HG03565 (cell line): ENCODE data around the gene SEMA6D.

Experiments used
- ATAC-seq: cut with Tn5 transposase; IDR thresholded peaks from one replicate; pipeline ENCODE4 v1.9.1; 2021; ENCODE audit warnings: mild to moderate bottlenecking, moderate library complexity; ENCODE audit not compliant: unreplicated experiment

The SEMA6D gene

GRCh38 chr15:47743385-47743784, 26.1 kb downstream of the SEMA6D start:
- no peak for ATAC-seq

- no peak for ATAC-seq
Observed at GRCh38 chr15:47743886-47744285, 26.6 kb downstream of the SEMA6D start.

DNA sequence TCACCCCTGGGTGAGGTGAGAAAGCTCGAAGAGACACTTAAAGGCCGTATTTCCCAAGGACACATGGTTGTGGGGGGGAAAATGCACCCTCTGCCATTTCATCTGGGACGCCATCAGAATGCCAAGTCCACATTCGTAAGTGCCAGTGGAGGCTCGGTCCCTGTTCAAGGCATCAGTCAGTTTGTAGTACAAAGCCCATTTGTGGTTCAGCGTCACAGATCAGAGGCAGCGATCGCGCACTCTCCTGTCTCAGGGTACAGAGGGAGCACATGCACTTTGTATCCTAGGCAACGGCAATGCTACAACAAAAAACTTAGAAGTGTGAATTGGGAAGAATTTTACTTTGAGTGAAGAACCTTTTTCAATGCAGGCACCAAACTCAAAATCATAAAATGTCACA, 27.2 kb downstream of the SEMA6D start:
- no peak for ATAC-seq

DNA sequence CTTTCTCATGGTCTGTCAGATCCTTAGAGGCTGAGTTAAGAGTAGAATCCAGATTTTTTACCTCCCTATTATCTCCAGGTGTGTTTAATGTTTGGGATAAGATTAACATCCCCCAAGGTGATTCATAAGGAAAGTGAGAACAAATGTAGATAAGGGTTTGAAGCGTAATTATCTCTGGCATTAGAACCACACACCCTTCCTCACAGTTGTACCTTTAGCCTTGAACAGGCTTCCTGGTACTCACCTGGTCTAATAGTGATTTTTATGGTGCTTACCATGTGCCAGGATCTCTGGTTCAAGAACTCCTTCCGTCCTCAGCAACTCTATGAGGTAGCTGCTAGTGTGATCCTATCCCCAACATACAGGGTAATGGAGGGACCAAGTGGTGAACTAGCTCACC, 27.7 kb downstream of the SEMA6D start:
- no peak for ATAC-seq

GRCh38 chr15:47746516-47746915, 29.2 kb downstream of the SEMA6D start:
- ATAC-seq = no peak

DNA sequence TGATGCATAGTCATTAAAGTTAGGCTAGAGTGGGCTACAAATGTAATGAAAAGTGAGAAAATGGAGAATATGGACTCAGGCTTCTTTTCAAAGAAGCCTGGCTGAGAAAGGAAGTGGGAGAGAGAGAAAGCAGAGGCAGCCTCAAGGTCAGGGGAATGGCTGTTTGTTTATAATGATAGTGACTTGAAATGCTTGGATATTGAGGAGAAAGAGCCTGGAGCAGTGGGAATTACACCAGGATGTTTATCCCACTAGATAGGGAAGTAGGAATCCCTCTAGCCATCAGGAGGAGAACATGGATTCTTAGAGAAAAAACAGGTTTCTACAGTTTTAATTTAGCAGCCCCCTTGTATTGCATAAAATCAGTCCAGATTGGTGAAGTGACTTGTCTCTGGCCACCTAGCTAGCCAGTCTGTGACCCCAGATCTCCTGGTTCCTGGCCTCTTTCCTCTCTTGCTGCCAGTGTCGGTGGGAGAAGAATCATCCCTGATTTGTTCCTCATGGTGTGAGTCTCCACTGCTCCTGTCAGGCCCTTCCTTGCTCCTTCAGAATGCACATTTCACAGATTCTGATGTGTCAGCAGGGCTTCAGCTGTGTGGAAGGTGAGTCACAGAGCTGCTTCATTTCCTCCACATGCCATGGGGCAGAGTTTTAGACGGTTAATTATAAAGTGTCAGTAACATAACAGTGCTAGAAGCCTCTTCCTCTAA, 32.9 kb downstream of the SEMA6D start:
- ATAC-seq = no peak

DNA sequence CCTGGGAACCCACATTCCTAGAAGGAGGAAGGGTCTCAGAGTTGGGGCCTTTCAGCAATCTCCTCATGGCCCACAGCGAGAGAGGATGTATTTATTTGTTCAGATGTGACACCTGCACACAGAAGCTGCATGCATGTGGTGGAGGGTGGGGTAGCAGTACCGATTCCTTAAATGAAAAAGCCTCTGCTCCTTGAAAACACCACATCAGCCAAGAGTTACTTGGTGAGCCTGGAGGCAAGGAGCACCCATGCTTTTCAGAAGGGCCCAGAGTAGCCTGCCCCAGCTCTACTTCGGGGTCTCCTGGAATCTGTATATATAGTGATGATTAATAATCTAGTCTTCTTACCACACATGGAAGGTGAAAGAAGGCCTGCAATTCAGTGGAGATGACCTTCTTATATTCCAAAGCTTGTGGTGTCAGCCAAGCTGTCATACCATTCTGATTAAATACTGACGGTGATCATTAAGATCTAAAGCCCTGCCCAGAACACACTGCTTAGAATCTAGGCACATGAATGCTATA, 33.5 kb downstream of the SEMA6D start:
- ATAC-seq = no peak

DNA sequence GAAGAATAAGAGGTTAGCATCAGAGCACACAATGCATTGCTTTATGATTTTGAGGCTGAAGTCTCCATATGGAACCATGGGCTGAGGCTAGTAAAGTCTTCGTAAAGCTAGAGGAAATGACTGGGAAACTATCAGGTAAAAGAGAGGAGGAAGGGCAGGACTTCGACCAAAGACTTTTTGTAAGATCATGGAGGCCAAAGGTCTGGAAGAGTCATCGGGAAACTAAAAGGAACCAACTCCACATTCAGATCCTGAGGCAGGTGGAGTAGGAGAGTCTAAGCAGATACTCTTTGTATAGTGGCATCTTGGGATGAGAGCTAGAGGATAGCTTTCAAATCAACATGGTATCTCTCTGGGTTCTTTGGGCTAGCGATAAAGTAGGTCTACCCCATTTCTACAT, 36.3 kb downstream of the SEMA6D start:
- ATAC-seq = no peak

GRCh38 chr15:47754312-47754711, 37.0 kb downstream of the SEMA6D start:
- ATAC-seq = no peak

GRCh38 chr15:47755941-47756340, 38.6 kb downstream of the SEMA6D start:
- ATAC-seq = no peak

DNA sequence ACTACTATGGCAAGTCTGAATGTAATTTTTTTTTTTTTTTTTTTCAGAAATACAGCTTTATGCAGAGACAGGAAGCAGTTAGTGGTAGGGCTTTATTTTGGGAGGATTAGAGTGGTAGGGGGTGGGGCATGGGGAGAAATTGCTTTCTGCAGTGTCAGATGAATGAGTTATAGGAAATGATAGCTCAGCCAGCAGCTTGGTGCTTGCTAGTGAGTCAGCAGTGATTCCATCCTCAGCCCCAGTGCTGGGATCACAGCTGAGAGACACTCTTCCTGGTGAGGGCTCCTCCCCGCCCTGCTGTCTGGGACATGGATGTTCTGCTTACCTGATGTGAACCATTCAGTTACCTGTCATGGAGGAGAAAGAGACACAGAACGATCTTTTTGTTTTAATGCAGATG, 39.6 kb downstream of the SEMA6D start:
- ATAC-seq = no peak

GRCh38 chr15:47757331-47757730, 40.0 kb downstream of the SEMA6D start:
- no peak for ATAC-seq

DNA sequence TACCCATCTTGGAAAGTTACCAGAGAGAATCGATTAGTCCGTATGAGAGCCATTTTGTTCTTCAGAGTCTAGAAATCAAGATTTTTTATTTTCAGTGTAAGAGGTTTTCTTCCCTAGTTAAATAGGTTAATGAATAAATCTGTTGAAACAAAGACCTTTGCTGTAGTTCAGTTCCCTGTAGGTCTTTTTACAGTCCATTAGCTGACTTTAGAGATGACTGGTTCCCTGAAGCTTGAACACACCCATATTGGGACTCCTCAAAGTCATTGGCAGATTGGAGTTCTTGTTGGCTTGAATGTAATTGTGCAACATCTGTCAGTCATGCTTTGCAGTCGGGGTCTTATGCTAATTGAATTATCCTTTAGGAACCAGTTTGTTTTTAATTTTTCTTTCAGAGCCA, 45.3 kb downstream of the SEMA6D start:
- no peak for ATAC-seq

DNA sequence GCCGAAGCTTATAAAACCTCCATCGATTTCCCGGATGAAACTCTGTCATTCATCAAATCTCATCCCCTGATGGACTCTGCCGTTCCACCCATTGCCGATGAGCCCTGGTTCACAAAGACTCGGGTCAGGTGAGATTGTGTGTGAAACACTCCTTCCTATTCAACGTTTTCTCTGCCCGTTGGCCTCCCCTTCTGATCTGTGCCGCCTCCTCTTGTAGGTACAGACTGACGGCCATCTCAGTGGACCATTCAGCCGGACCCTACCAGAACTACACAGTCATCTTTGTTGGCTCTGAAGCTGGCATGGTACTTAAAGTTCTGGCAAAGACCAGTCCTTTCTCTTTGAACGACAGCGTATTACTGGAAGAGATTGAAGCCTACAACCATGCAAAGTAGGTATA, 47.4 kb downstream of the SEMA6D start:
- ATAC-seq = no peak

DNA sequence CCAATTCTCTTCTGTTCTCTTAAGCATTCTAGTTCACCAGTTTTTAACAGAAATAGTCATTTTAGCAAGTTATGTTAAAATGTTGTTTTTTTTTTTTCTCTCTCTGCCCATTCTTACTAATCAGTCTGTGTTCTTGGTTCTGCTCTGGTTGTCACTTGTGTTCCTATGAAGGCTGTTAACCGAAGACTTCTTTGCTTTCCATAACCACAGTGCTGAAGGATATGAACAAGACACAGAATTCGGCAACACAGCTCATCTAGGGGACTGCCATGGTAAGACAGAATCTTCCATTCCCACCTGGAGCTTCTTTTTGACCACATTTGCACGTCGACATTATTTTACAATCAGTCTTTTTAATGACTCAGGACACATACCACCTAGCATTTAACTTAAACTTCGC, 49.1 kb downstream of the SEMA6D start:
- ATAC-seq = no peak

DNA sequence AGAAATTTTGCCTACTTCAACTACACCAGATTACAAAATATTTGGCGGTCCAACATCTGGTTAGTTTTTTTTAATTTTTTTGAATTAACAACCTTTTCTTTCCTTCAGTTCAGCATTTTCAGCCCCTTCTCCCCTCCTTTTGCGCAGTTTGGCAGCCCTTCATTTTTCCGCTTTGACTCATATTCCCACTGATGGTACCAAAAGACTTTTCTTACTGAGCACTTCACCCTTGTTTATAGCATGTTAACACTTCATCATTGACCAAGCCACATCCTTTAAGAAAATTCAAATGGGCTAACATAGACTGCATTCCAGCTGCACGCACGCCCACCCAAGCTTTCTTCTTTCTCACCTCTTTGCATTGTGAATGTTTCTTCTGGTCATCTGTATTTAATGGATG, 49.7 kb downstream of the SEMA6D start:
- ATAC-seq = no peak

GRCh38 chr15:47768735-47769134, 51.4 kb downstream of the SEMA6D start:
- no peak for ATAC-seq

GRCh38 chr15:47769166-47769565, 51.9 kb downstream of the SEMA6D start:
- no peak for ATAC-seq

DNA sequence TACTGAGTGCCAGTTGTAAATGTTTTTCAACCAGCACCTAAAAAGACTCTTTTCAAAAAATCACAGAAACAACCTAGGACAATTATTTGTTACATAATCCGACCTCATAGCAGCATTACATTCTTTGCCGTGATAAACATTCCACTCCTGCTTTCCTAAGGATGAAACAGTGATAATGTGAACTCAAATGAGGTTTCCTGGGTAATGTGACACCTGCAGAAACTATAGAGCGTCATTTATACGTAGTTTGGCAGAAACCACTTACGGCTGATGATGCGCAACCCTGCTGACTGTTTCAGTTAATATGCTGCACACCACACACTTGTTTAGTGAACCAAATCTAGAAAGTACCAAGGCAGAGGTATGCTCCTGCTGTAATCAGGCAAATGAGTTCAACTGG, 55.8 kb downstream of the SEMA6D start:
- ATAC-seq = no peak

DNA sequence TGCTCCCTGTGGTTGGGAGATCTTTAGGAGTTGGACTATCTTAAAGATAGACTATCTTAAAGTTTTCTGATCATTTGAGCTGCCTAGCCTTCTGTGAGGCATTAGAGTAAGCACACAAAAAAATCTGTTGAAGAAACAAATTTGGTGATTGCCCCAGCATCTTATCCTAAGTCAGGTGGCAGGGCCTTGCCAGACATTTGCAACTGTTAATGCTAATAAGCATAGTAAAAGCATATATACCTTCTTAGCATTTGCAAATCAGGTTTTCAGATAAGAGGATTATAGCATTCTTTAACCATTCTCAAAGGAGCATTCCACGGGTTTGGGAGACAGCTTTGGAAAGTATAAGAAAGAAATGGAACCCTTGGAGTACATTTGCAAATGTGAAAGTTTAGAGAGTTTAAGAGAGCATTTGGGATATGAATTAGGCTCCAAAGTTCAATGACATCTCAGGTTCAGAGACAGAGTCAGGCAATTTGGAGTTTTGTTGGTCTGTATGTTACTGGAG, 61.0 kb downstream of the SEMA6D start:
- no peak for ATAC-seq

GRCh38 chr15:47780971-47781370, 63.7 kb downstream of the SEMA6D start:
- no peak for ATAC-seq

DNA sequence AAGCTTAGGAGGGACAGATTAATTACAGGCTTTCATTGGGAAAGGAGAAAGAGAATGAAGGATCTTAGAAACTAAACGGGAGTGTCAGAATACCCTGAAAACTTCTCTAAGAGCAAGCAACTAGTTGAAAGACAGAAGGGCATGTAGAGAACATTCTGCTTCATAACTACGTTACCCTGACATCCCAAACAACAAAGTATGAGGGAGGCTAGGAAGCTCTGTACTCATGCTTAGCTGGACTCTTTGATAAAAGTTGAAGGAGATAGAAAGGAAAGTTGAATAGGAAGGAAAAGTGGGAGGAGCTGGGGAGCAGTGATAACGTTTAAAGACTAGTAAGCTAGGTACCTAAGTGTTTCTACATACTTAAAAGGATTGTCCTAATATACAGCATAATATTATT, 64.2 kb downstream of the SEMA6D start:
- no peak for ATAC-seq

DNA sequence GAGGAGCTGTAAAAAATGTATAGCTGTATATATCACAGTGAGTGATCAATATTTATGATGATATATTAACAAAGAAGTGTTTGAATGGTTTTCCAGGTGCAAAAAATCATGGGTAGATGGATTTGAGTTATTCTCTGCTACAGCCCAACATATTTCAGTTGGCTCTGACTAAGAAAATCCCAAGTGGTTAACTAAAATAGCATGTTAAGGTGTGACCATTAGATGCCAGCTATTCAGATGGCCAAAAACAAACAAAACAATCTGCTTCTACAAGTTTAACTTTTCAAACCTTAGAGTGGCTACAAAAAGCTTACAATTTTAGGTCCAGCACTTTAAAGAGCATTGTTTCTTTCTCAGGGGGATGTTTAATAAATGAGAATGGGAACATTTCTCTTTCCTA, 67.5 kb downstream of the SEMA6D start:
- no peak for ATAC-seq
